BJ (cell line): ENCODE measurements around the gene SLC16A4. TPM values are rescaled to one million over a fixed set of nuclear protein-coding genes. Genes with fewer than 3 reads are reported as not detected.
"Not testable (repeated sequence)": the region's sequence is repeated elsewhere in the genome, so short reads cannot be mapped to it uniquely, and the experiment has no call there.

Experiments
- CTCF ChIA-PET: fragments of 350-600 bp; formaldehyde crosslinking; extraction: SDS; loops from one replicate; lab custom pipeline; 2021; ENCODE audit warnings: antibody characterized with exemption, inconsistent platforms; lab: Yijun Ruan, JAX
- POLR2A ChIA-PET: fragments of 300-600 bp; sonication (Branson Sonifier 250); formaldehyde crosslinking; extraction: SDS; loops from one replicate; lab custom pipeline; 2021; ENCODE audit warnings: antibody characterized with exemption; lab: Charles Lee
- DNase-seq: peaks from one replicate; pipeline ENCODE4 v3.0.0-alpha.2; 2011; ENCODE audit warnings: low read depth
- H3K27me3 ChIP-seq: 2 replicates; pipeline ENCODE4 v1.6.0; 2011; ENCODE audit warnings: low read length; ENCODE audit not compliant: control insufficient read depth, insufficient read depth
- H3K36me3 ChIP-seq: 2 replicates; pipeline ENCODE4 v1.5.1; 2011; ENCODE audit warnings: low read length; ENCODE audit not compliant: control insufficient read depth, insufficient read depth
- H3K4me3 ChIP-seq: 2 replicates; pipeline ENCODE4 v1.5.1; 2011; ENCODE audit warnings: low read depth, mild to moderate bottlenecking, control low read depth, low read length
- polyA plus RNA-seq: library from polyadenylated mRNA; depleted of rRNA; stranded (reverse); fragments of >200 nt; gene quantifications from 2 replicates; pipeline ENCODE4 v1.2.3, GENCODE V29; 2011
- TF ChIP-seq, protein P1 (sequence below): IDR thresholded peaks from 2 replicates; pipeline ENCODE4 v1.5.1; 2011; ENCODE audit warnings: low read depth, mild to moderate bottlenecking, control low read depth, inconsistent platforms, low read length, moderate library complexity; ENCODE audit not compliant: insufficient read depth

The SLC16A4 gene
- polyA plus RNA-seq, 1 experiment = 20.8 TPM

DNA sequence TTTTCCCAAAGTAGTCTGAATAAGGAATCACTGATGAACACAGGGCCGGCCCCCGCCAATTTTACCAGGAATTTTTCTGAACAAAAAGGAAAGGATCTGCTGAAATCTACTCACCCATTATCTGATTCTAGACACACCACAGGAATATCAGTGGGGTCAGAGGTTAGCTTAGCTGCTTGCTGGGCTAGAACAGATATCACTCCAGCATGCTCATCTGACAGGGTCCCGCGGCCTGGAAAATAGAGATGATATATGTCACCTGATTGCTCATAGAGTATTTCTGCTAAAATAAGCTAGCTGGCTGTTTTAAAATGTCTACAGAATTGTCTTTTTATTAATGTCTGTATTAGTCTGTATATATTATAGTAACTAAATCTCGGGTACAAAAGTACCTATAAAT is 13.0 kb upstream of the SLC16A4 start:
- ChIA-PET POLR2A (interaction anchor here (0.6 kb wide), 1 partner anchor 240 kb away, joined by 3 read pairs; no protein-coding TSS in a partner anchor), CTCF (interaction anchor here (0.6 to 1.6 kb wide), 3 partner anchors 56 to 201 kb away, joined by 3 to 4 read pairs (median 4); no protein-coding TSS in a partner anchor)
- Histone ChIP-seq H3K27me3 (no peaks in the 10 kb centered on the region), H3K4me3 (no peak overlapping the region), H3K36me3 (peaks cover 7% of the 10 kb centered on the region)
- DNase-seq = no peak
- TF ChIP-seq, protein P1, sequence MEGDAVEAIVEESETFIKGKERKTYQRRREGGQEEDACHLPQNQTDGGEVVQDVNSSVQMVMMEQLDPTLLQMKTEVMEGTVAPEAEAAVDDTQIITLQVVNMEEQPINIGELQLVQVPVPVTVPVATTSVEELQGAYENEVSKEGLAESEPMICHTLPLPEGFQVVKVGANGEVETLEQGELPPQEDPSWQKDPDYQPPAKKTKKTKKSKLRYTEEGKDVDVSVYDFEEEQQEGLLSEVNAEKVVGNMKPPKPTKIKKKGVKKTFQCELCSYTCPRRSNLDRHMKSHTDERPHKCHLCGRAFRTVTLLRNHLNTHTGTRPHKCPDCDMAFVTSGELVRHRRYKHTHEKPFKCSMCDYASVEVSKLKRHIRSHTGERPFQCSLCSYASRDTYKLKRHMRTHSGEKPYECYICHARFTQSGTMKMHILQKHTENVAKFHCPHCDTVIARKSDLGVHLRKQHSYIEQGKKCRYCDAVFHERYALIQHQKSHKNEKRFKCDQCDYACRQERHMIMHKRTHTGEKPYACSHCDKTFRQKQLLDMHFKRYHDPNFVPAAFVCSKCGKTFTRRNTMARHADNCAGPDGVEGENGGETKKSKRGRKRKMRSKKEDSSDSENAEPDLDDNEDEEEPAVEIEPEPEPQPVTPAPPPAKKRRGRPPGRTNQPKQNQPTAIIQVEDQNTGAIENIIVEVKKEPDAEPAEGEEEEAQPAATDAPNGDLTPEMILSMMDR = no peak

DNA sequence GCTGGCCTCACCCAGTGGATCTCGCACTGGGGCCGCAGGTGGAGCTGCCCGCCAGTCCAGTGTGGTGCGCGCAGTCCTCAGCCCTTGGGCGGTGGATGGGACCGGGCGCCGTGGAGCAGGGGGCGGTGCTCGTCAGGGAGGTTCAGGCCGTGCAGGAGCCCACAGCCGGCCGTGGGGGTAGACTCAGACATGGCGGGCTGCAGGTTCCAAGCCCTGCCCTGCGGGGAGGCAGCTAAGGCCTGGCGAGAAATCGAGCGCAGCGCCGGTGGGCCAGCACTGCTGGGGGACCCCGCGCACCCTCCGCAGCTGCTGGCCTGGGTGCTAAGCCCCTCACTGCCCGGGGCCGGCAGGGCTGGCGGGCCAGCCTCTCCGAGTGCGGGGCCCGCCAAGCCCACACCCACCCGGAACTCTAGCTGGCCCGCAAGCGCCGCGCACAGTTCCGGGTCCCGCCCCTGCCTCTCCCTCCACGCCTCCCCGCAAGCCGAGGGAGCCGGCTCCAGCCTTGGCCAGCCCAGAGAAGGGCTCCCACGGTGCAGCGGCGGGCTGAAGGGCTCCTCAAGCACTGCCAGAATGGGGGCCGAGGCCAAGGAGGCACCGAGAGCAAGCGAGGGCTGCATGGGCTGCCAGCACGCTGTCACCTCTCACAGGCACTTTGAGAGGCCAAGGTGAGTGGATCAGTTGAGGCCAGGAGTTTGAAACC is 5.6 kb upstream of the SLC16A4 start:
- CTCF ChIA-PET = interaction anchor here (1.7 kb wide), 1 partner anchor 64 kb away, joined by 3 read pairs; no protein-coding TSS in a partner anchor
- POLR2A ChIA-PET = not testable (repeated sequence)

DNA sequence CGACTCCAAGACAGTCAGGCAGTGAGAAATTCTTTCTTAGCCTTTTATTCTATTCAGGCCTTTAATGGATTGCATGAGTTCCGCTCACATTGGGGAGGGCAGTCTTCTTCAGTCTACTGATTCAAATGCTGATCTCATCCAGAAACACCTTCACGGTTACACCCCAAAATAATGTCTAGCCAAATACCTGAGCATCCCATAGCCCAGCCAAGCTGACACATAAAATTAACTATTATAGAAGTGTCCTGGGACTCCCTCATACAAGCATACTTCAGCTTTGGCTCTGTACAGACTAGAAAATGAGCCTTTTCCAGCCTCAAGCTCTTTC is 3.6 kb upstream of the SLC16A4 start:
- no peaks in the 10 kb centered on the region for H3K27me3 ChIP-seq
- DNase-seq = no peak
- H3K4me3 ChIP-seq = no peak overlapping the region
- CTCF ChIA-PET = interaction anchor here (0.5 to 3.1 kb wide), 6 partner anchors 40 to 192 kb away, joined by 3 to 12 read pairs (median 3); partner anchors contain the start of gene RBM15
- peaks cover 1% of the 10 kb centered on the region; the same call in 1 of the 2 replicates for H3K36me3 ChIP-seq
- TF ChIP-seq, protein P1 = no peak
- POLR2A ChIA-PET = no interaction called here

More for the DNA sequence above, 5.6 kb upstream of the SLC16A4 start:
- H3K27me3 ChIP-seq, DNase-seq, H3K4me3 ChIP-seq, H3K36me3 ChIP-seq: not testable (repeated sequence)

DNA sequence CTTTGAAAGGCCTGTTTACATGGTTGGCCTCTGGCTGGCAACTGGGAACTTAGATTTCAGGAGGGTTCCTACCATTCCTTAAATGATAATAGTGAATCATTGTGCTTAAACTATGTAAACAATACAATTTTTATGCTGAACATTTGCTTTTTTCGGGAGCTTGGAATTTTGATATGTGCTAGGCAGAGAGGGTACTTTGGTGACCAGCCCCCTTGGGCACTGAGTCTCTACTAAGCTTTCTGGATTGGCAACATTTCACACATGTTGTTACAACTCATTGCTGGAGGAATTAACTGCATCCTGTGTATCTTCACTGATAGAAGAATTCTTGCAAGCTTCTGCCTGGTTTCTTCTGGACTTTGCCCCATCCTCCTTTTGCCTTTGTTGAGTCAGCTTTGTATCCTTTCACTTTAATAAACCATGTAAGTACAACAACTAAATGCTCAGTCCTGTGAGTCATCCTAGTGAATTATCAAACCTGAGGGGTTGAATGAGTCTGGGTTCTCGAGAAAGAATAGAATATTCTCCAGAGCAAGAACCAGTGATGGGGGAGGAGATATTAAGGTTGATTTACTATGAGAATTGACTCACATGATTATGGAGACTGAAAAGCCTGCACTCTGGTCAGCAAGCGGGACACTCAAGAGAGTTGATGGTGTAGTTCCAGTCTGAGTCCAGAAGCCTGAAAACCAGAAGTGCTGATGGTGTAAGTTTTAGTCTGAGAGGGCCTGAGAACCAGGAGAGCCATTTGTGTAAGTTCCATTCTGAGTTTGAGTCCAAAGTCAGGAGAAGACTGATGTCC is 3.1 kb upstream of the SLC16A4 start:
- POLR2A ChIA-PET = interaction anchor here (0.6 to 0.7 kb wide), 2 partner anchors 30 to 776 kb away, joined by 3 to 11 read pairs; no protein-coding TSS in a partner anchor
- TF ChIP-seq, protein P1 = no peak
- DNase-seq = peak; percentile 66
- Histone ChIP-seq H3K27me3 (no peaks in the 10 kb centered on the region), H3K36me3 (peaks cover 1% of the 10 kb centered on the region; the same call in 1 of the 2 replicates), H3K4me3 (no peak overlapping the region)
- CTCF ChIA-PET = interaction anchor here (0.6 to 3.1 kb wide), 13 partner anchors 13 to 340 kb away, joined by 3 to 12 read pairs (median 3); partner anchors contain the start of gene RBM15

DNA sequence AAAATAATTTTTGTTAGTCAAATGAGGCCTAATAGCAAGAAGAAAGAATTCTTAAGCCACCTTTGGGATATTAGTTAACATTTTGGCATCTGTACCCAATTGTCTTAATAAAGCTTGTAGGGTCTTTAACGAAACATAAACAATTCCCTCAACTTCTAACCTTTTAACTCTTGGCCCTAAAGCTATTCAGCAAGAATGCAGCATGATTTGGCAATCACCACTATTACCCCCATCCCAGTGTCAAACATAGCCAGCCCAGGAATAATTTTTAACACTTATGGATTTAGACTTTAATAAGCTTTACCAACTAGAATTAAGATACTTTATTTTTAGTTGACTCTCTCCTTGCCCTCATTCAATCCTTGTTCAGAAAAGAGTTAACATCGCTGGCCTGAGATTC is 2.5 kb upstream of the SLC16A4 start:
- Histone ChIP-seq H3K4me3 (no peak overlapping the region), H3K27me3 (no peaks in the 10 kb centered on the region), H3K36me3 (peaks cover 1% of the 10 kb centered on the region; the same call in 1 of the 2 replicates)
- ChIA-PET POLR2A (interaction anchor here (0.6 to 0.7 kb wide), 2 partner anchors 30 to 776 kb away, joined by 3 to 11 read pairs; no protein-coding TSS in a partner anchor), CTCF (interaction anchor here (0.6 to 3.1 kb wide), 12 partner anchors 13 to 339 kb away, joined by 3 to 12 read pairs (median 3); partner anchors contain the start of gene RBM15)
- TF ChIP-seq, protein P1 = no peak
- no peak for DNase-seq
